GM20000 (cell line): ENCODE results near the gene MEGF9.

Experiments used
- DNase-seq: peaks from one replicate; pipeline ENCODE4 v3.0.0; 2012; ENCODE audit warnings: low spot score
- CTCF ChIP-seq: IDR thresholded peaks from 2 replicates; pipeline ENCODE4 v1.5.1; 2012; ENCODE audit warnings: mild to moderate bottlenecking, control low read depth; ENCODE audit errors: extremely low read depth, missing control alignments

MEGF9 gene

GRCh38 chr9:120659676-120660075 is 54.6 kb downstream of the MEGF9 start:
- TF ChIP-seq CTCF, result no peak
- no peak for DNase-seq

GRCh38 chr9:120659209-120659608 is 55.1 kb downstream of the MEGF9 start:
- DNase-seq, result no peak
- no peak for TF ChIP-seq CTCF

GRCh38 chr9:120655005-120655622 is 59.2 kb downstream of the MEGF9 start:
- no peak for DNase-seq
- no peak for TF ChIP-seq CTCF

- TF ChIP-seq CTCF, result no peak
- DNase-seq, result no peak
Measured at GRCh38 chr9:120654272-120654671, 60.0 kb downstream of the MEGF9 start.

- TF ChIP-seq CTCF, result no peak
- no peak for DNase-seq
Measured at GRCh38 chr9:120653762-120654161, 60.5 kb downstream of the MEGF9 start.

- DNase-seq, result no peak
- no peak for TF ChIP-seq CTCF
Measured at GRCh38 chr9:120652934-120653333, 61.3 kb downstream of the MEGF9 start.

- no peak for TF ChIP-seq CTCF
- no peak for DNase-seq
Measured at GRCh38 chr9:120650352-120650751, 63.9 kb downstream of the MEGF9 start.
